EH (cell line): ENCODE data around the gene DNAH11.
A peak's percentile ranks its signal among the peaks of the same experiment; 100 is the strongest.

Source experiments
- DNase-seq: peaks from one replicate; pipeline ENCODE4 v3.0.0-alpha.2; 2015; ENCODE audit warnings: low read depth

DNAH11 gene

GRCh38 chr7:21886396-21886795 is 343.6 kb downstream of the DNAH11 start:
- no peak for DNase-seq

GRCh38 chr7:21887353-21887752 is 344.5 kb downstream of the DNAH11 start:
- DNase-seq, result no peak

GRCh38 chr7:21887779-21888178 is 344.9 kb downstream of the DNAH11 start:
- DNase-seq, result no peak

GRCh38 chr7:21891291-21891690 is 348.5 kb downstream of the DNAH11 start:
- DNase-seq, result no peak

GRCh38 chr7:21893401-21893800 is 350.6 kb downstream of the DNAH11 start:
- no peak for DNase-seq

GRCh38 chr7:21898265-21898930 is 355.6 kb downstream of the DNAH11 start:
- DNase-seq, result no peak

- peak; percentile 80 for DNase-seq
Observed at GRCh38 chr7:21902240-21902639, 359.4 kb downstream of the DNAH11 start.

GRCh38 chr7:21903020-21903786 is 360.4 kb downstream of the DNAH11 start:
- no peak for DNase-seq

- no peak for DNase-seq
Observed at GRCh38 chr7:21908746-21909145, 365.9 kb downstream of the DNAH11 start.

GRCh38 chr7:21910253-21910652 is 367.4 kb downstream of the DNAH11 start:
- no peak for DNase-seq

- DNase-seq, result peak; percentile 96
Observed at GRCh38 chr7:21911341-21911875, 368.6 kb downstream of the DNAH11 start.

GRCh38 chr7:21912305-21912704 is 369.5 kb downstream of the DNAH11 start:
- peak; percentile 89 for DNase-seq

- no peak for DNase-seq
Observed at GRCh38 chr7:21912931-21913780, 370.3 kb downstream of the DNAH11 start.

- no peak for DNase-seq
Observed at GRCh38 chr7:21914671-21915070, 371.8 kb downstream of the DNAH11 start.

GRCh38 chr7:21915140-21915539 is 372.3 kb downstream of the DNAH11 start:
- no peak for DNase-seq

- DNase-seq, result no peak
Observed at GRCh38 chr7:21916176-21916575, 373.3 kb downstream of the DNAH11 start.

- DNase-seq, result no peak
Observed at GRCh38 chr7:21916629-21917028, 373.8 kb downstream of the DNAH11 start.

- no peak for DNase-seq
Observed at GRCh38 chr7:21918216-21918615, 375.4 kb downstream of the DNAH11 start.

GRCh38 chr7:21920936-21921335 is 378.1 kb downstream of the DNAH11 start:
- no peak for DNase-seq

GRCh38 chr7:21922605-21923004 is 379.8 kb downstream of the DNAH11 start:
- no peak for DNase-seq

- peak; percentile 48 for DNase-seq
Observed at GRCh38 chr7:21923658-21924057, 380.8 kb downstream of the DNAH11 start.

GRCh38 chr7:21926448-21926847 is 383.6 kb downstream of the DNAH11 start:
- DNase-seq, result no peak
